Posterior vena cava (tissue), 2 donors: ENCODE data around the gene CYP4F12. TPM values are rescaled to one million over a fixed set of nuclear protein-coding genes. Genes with fewer than 3 reads are reported as not detected.
"Not testable (repeated sequence)": the region's sequence is repeated elsewhere in the genome, so short reads cannot be mapped to it uniquely, and the experiment has no call there.

Source experiments
- DNase-seq: peaks from one replicate; pipeline ENCODE4 v3.0.0-alpha.2; 2020; ENCODE audit warnings: low spot score
- intact Hi-C, 2 donors: fragments of 100-400 bp; cut with DNase I; formaldehyde crosslinking; loops; one replicate each; pipeline versions ENCODE4 v1.14.1 to v1.14.2; 2022 to 2023
- total RNA-seq, 2 donors: library from RNA; stranded (reverse); fragmentation: NEBNext Ultra II Directional; extraction: Animal tissue kit (Norgen Biotek cat#: 25700); gene quantifications; one replicate each; pipeline ENCODE4 v1.2.1, GENCODE V29; 2021
- donor health status: DM: yes; HTN: yes; CAD: no.
- donor health status: DM: yes; HTN: yes; CAD: no.

Gene CYP4F12
- total RNA-seq, 2 donors from 2014 or later, result 2.6 to 7.6 TPM

DNA sequence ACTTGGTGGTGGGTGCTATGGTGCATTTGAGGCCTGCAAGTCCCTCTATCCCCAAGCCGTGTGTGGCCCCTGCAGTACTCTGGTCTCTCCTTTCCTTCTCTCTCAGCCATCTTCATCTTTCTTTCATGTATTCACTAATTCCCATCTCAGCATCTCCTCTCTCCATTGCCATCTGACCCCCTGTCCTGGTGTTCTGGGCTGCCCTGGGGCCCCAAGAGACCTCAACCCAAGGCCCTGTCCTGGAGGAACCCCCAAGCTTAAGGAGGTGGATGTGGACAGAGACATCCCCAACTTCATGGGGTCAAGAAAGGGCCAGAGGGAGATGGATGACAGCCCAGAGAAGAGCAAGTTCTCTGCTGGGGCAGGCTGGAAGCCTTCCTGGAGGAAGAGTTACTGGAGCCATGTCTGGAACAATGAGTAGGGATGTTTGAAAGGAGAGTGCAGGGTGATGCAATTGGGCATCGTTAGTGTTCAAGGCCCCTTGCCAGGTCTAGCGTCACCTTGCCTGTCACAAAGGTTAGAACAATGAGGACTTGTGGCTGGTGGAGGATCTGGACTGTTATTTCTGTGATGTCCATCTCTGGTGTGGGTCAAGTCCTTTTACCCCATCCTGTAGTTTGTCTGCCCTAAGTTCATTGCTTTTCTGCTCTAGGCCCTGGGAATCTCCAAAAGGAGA lies 28.7 kb upstream of the CYP4F12 start:
- DNase-seq, result no peak
- intact Hi-C loops, result no loop called here

DNA sequence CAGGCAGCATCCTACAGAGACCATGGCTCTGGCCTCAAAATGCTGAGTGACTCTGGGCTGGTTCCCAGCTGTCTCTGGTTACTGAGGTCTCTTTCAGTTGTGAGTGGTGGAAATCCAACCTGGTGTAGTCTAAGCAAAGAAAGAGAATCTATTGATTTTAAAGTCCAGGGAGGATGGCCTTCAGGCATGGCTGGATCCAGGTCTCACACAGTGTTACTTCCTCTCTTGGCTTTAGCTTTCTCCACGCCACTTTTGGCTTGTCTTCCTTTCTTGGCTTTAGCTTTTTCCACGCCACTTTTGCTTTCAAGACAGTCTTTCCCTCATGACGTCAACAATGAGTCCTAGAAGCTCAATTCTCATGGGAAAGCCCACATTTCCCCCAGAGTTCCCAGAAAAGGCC lies 28.1 kb upstream of the CYP4F12 start:
- no peak for DNase-seq
- intact Hi-C loops, result no loop called here

DNA sequence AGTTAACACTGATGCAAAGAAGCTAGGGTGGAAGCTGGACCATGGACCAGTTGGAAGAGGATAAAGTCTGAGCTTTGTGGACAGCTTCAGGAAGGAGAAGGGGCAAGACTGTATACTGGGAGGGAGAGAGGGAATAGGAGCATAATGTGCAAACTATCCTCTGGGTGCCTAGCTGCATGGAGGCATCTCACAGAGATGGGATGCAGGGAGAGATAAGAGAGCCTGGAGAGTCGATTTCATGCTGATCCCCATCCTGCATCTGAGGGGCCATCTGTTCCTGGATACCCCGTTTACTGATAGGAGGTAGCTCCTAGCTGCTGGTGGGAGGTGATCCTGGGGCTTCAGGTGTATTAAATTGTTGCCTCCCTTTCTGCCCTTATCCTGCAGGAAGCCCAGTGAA lies 23.4 kb upstream of the CYP4F12 start:
- intact Hi-C loops, result no loop called here

DNA sequence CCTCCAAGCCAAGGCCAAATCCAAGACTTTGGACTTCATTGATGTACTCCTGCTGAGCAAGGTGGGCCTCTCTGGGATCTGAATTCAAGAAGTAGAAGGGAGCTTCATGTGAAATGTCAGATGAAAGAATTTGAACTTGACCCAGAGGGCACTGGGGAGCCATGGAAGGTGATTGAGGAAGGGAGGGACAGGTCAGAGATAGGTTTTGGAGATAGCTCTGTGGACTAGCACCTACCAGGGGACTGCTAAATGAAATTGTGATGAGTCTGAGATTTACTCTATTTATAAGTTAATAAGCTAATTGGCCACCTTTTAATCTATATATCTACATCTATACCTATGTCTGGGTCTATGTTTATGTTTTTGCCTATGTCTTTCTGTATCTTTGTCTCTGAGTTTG lies 22.8 kb upstream of the CYP4F12 start:
- DNase-seq, intact Hi-C loops: not testable (repeated sequence)

More for the DNA sequence above, 23.4 kb upstream of the CYP4F12 start:
- DNase-seq, result no peak

DNA sequence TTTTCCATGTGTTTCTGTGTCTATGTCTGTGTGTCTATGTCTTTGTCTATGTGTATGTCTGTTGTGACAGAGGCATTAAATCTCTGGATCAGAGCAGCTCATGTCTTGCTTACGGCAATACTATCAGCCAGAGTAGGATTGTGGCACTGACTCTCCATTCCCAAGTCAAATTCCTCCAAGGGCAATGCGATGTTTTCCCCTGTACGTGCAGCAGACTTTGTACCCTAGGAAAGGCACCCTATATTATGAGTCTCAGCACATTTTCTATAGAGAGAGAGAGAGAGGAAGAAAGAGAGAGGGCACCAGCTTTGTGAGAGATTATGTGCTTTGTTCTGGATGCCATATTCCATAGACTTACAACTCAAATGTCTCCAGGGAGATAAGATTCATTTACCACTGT lies 21.1 kb upstream of the CYP4F12 start:
- no peak for DNase-seq
- intact Hi-C loops, result no loop called here

DNA sequence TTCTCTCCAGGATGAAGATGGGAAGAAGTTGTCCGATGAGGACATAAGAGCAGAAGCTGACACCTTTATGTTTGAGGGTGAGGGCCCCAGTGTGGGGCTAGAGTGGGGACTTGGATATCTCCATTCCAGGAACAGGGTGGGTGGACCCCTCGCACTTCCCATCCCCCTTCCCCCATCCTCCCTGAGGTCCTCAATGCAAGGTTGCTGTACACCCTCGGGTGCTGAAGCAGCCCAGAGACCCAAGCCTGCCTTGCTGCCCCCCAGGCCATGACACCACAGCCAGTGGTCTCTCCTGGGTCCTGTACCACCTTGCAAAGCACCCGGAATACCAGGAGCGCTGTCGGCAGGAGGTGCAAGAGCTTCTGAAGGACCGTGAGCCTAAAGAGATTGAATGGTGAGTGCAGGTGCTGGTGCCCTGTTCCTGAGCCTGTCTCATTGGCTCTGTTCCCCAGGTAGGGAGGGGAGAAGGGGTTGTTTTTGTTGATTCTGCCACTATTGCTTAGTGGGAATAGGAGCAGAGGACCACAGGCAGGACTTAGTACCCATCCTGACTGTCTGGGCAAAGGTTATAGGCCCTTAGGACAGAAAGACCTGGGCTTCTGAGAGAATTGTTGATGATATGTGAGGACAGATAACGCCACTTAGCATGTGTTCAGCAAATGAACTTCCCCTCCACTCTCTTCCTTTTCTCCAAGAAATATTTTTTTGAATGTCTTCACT lies 20.2 kb upstream of the CYP4F12 start:
- DNase-seq, result no peak
- intact Hi-C loops, result no loop called here

DNA sequence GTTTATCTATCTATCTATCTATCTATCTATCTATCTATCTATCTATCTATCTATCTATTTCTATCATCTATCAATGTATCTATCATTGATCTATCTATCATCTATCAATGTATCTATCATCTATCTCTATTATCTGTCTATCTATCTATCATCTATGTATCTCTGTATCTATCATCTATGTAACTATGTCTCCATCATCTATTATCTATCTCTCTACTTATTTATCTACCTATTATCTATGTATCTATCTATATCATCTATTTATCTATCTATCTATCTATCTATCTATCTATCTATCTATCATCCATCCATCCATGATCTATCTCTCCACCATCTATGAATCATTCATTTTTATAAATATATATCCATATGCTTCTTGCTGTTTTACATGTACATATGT lies 16.4 kb upstream of the CYP4F12 start:
- no peak for DNase-seq
- intact Hi-C loops, result no loop called here

DNA sequence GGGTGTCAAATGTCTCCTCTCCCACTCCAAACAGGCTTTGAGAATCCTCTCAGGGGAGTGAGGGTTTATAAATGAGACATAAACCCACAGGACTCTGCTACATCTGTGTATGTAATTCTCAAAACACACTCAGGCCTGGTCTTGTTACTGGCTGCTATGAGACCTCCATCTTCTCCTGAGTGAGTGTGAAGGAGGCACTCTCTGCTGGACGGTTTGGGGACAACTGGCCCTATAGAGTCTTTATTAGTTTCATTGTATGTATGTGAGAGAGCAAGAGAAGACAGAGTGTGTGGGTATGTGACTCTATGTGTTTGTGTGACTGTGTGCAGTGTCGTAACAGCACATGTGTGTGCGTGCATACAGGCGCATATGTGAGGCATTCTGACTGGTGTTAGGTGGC lies 9.6 kb upstream of the CYP4F12 start:
- DNase-seq, result no peak
- intact Hi-C loops, result no loop called here

DNA sequence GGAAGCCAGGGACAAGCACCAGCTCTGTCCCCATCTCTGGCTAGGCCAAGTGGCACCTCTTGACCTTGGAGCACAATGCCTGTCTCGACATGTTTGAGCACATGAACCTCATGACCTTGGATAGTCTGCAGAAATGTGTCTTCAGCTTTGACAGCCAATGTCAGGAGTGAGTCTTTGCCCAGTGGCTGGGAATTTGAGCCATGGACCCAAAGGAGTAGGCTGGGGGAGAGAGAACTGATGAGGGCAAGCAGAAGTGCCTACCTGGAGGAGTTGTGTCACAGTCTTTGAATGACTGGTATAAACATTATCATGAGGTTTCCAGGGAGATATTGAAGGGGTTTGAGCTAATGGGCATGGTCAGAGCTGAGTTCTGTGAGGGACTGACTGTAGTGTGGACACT lies 6.7 kb upstream of the CYP4F12 start:
- intact Hi-C loops, result no loop called here
- DNase-seq, result no peak

DNA sequence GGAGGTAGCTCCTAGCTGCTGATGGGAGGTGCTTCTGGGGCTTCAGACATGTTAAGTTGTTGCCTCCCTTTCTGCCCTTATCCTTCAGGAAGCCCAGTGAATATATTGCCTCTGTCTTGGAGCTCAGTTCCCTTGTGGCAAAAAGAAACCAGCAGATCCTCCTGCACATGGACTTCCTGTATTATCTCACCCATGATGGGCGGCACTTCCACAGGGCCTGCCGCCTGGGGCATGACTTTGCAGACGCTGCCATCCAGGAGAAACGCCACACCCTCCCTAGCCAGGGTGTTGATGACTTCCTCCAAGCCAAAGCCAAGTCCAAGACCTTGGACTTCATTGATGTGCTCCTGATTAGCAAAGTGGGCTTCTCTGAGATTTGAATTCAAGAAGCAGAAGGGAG lies 6.0 kb upstream of the CYP4F12 start:
- DNase-seq, result no peak
- intact Hi-C loops, result no loop called here

DNA sequence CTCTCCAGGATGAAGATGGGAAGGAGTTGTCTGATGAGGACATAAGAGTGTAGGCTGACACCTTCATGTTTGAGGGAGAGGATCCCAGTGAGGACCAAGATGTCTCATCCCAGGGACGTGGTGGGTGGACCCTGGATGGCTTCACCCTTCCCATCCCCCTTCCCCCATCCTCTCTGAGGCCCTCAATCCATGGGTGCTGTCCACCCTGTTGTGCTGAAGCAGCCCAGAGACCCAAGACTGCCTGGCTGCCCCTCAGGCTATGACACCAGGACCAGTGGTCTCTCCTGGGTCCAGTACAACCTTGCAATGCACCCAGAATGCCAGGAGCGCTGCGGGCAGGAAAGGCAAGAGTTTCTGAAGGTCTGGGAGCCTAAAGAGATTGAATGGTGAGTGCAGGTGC lies 3.4 kb upstream of the CYP4F12 start:
- intact Hi-C loops, result no loop called here
- DNase-seq, result no peak

DNA sequence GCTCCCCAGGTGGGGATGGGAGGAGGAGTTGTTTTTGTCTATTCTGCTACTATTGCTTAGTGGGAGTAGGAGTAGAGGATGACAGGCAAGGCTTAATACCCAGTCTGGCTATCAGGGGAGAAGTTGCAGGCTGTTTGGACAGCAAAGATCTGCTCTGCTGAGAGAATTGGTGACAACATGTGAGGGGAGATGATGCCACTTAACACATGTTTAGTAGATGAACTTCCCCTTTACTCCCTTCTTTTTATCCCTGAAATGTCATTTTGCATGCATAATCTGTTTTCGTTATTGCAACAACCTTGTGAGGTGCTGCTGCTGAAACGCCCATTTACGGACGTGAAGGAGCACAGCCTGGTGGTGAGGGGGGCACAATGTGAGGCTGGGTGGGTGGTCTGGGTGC lies 3.0 kb upstream of the CYP4F12 start:
- DNase-seq, result no peak

DNA sequence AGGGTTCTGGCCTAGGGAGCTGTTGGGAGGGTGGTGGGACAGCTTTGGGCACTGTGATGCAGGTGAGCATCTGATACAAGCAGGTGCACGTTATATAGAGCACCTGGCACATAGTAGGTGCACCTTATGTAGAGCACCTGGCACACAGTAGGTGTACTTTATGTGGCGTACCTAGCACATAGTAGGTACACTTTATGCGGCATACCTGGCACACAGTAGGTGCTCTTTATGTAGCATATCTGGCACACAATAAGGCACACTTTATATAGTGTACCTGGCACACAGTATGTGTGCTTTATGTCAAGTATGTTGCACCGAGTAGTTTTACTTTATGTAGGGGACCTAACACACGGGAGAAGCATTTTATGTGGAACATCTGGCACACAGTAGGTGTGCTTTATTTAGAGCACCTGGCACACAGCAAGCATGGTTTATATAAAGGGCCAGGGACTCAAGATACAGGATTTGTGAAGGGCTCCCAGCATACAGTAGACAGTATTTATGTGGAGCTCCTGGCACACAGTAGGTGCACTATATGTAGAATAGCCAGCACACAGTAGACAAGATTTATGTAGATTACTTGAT lies 1.6 kb upstream of the CYP4F12 start:
- no peak for DNase-seq
- intact Hi-C loops, result no loop called here

More for the DNA sequence above, 3.0 kb upstream of the CYP4F12 start:
- intact Hi-C loops, result no loop called here

DNA sequence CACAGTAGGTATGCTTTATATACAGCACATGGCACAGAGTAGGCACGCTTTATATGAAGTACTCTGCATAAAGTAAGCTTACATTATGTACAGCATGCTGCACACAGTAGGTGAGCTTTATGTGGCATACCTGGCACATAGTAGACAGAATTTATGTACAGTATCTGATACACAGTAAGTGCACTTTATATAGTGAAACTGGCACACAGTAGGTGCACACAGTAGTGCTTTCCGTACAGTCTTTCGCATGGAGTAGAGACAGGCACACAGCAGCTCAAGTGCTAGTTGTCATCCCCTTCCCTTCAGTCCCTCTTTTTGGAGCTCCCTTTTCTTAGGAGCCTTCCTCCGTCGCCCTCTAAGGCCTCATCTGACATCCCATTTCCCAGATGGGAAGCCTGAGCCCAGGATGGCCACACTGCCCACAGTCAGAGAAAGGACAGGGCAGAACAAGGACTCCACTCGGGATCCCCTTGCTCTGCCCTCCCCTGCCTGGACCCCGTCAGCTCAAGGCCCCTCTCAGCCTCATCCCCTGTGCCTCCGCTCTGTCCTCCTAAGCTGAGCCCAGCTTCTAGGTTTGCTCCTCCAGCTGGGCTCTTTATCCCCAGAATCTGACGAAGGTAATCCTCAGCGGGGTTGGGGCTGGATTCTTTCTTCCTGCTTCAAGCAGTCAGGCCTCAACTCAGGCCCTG lies 852 bp upstream of the CYP4F12 start:
- intact Hi-C loops, result no loop called here
- no peak for DNase-seq

DNA sequence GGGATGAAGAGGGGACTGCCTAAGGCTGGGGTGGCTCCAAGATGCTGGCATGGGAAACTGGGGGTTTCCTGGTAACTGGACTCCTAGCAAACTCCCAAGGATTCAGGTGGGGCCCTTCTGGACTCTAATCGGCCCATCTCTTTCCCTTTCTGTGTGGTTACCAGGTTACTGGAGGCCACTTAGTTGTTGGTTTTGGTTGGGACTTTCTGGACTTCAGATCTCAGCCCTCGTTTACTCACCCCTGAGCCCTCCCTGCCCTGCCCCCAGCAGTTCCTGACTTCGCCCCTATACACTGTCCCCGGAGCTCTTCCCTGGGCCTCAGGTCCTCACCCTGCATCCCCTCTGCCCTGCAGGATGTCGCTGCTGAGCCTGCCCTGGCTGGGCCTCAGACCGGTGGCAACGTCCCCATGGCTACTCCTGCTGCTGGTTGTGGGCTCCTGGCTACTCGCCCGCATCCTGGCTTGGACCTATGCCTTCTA lies 328 bp downstream of the CYP4F12 start:
- intact Hi-C loops, result no loop called here
- DNase-seq, result no peak

DNA sequence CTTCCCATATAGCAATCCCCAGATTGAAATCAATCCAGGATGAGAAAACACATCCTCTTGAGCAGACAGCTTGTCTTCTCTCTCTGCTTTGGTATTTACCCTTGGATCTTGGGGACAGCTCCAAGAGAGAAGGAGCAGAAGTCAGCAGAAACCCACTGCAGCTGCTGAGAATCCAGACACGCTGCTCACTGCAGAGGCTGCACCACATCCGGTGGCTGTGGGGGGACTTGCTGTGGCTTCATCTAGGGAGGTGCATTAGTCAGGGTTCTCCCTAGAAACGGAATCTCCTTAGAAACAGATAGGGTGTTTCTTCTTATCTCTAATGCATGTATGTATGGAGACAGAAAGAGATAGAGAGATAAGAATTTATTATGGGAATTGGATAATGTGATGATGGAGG lies 2.7 kb downstream of the CYP4F12 start:
- no peak for DNase-seq
- intact Hi-C loops, result no loop called here

DNA sequence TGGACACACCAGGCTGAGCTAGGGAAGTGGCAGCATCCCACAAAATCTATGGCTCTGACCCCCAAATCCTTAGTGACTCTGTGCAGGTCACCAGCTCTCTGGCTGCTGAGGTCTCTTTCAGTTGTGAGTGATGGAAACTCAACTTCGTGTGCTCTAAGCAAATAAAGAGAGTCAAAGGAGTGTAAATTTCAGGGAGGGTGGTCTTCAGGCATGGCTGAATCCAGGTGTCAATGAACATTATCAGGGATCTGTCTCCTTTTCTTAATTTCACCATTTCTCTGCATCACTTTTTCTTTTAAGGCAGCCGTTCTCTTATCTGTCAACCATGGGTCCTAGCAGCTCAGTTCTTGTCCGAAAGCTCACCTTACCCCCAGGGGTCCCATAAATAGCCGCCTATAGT lies 6.2 kb downstream of the CYP4F12 start:
- no peak for DNase-seq
- intact Hi-C loops, result no loop called here

DNA sequence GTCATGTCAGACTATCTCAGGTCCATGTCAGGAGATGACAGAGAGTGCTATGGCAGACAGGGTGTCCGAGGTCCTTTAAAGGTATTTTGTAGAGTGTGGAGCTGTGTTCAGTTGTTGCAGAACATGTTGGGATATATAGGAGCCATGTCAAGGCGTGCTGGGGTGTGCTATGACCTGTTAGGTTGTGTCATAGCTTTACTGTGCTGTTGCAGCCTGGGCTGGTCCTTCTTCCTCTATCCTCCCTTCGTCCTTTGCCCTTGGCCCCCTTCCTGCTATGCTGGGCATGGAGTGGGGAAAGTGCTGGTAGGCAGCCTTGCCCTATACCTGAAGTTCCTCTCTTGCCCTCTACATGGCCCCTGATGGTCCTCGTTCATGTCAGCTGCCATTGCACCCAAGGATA lies 7.0 kb downstream of the CYP4F12 start:
- DNase-seq, intact Hi-C loops: not testable (repeated sequence)

DNA sequence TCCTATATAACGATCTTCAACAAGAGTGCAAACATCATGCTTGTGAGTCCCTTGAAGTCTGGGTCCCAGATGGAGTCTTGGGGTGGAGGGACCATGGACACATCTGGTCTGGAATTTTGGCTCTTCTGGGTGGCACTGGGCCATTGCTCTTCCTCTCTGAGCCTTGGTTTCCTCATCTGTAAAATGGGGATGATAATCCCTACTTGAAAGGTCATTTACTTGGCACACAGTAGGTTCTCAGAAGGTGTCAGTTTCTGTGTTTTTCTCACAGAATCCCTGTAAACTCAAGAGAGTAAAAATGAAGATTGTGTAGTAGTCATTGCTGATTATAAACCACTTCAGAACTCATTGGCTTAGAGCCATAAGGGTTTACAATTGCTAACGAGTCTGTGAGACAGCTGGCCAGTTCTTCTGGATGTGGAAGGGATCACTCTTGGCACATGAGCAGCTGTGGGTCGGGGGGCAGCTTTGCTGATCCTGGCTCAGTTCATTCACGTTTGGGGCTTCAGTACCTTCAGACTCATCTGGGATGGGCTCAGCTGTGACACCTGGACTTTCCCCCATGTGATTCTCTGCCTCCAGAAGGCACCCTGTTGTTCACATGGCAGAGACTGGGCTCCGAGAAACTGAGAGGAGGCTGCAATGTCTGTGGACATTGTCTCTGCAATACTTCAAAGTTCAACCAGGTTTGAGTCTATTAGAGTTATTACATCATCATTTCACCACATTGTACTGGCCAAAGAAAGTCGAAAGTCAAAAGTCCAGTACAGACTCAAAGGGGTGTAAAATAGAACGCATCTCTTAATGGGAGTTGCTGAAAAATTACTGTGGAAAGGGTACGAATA lies 7.8 kb downstream of the CYP4F12 start:
- intact Hi-C loops, result no loop called here
- DNase-seq, result no peak
